ENCODE measurements around the gene BTNL9.

DNA sequence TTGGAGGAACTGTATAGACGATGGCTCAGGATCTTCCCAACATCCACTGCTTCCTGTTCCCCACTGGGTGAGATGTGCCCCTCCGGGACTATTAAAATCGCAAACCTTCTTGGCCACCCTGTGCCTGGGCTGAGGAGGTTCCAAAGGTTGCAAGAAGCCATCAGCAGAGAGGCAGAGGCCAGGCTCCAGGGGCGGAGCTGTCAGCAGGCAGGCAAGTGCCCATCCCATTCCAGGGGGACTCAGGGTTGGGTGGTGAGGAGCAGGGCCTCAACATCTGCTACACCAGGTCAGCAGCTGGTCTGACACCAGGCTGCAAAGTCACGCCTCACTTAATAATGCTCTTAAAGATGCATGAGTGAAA lies 49.2 kb upstream of the BTNL9 start:
- TF ChIP-seq, protein P1, sequence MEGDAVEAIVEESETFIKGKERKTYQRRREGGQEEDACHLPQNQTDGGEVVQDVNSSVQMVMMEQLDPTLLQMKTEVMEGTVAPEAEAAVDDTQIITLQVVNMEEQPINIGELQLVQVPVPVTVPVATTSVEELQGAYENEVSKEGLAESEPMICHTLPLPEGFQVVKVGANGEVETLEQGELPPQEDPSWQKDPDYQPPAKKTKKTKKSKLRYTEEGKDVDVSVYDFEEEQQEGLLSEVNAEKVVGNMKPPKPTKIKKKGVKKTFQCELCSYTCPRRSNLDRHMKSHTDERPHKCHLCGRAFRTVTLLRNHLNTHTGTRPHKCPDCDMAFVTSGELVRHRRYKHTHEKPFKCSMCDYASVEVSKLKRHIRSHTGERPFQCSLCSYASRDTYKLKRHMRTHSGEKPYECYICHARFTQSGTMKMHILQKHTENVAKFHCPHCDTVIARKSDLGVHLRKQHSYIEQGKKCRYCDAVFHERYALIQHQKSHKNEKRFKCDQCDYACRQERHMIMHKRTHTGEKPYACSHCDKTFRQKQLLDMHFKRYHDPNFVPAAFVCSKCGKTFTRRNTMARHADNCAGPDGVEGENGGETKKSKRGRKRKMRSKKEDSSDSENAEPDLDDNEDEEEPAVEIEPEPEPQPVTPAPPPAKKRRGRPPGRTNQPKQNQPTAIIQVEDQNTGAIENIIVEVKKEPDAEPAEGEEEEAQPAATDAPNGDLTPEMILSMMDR (IDR thresholded peaks at IDR 0.05; ENCODE audit: low read depth, low read length, poor library complexity, severe bottlenecking) = no peak
- no peak for TF ChIP-seq EZH2phosphoT487 (IDR thresholded peaks at IDR 0.05; ENCODE audit: borderline replicate concordance, low read length)

Measured in DOHH2 (cell line).